Measurements from ENCODE around the gene LHFPL2. TPM values are rescaled to one million over a fixed set of nuclear protein-coding genes. Genes with fewer than 3 reads are reported as not detected.

LHFPL2 gene
- total and polyA plus RNA-seq, 9 of the 15 experiments (the other 6 are each of a cell fraction or from before 2014, with no cell fraction given): 1.0 to 6.6 (median 4.6) TPM

- no peak for TF ChIP-seq CCAR2 (IDR thresholded peaks at IDR 0.05; ENCODE audit: low read depth, low read length)
- no peak for TF ChIP-seq TFAM (CRISPR knock-in tag; conservative IDR thresholded peaks at IDR 0.05)
- TF ChIP-seq PML (IDR thresholded peaks at IDR 0.05; ENCODE audit: low read length): no peak
- no peak for TF ChIP-seq SUPT5H (IDR thresholded peaks at IDR 0.05)
- peak; percentile 45; the same call in 1 of the 2 replicates for TF ChIP-seq DPF2 (IDR thresholded peaks at IDR 0.05)
- TF ChIP-seq NCOA2 (IDR thresholded peaks at IDR 0.05; ENCODE audit: partially characterized antibody in 2 of 2): no peak
- TF ChIP-seq ZKSCAN3 (CRISPR knock-in tag; IDR thresholded peaks at IDR 0.05): no peak
- 0 out of 2 replicates have a peak, but pooled peaks have one; percentile 7 for TF ChIP-seq CBFA2T3 (IDR thresholded peaks at IDR 0.05)
- no peak for TF ChIP-seq ESRRA (IDR thresholded peaks at IDR 0.05; ENCODE audit: borderline replicate concordance, low read depth)
- no peak for TF ChIP-seq CEBPB (tag; IDR thresholded peaks at IDR 0.05)
- TF ChIP-seq ZEB2 (IDR thresholded peaks at IDR 0.05): no peak
- TF ChIP-seq BMI1 (IDR thresholded peaks at IDR 0.05; ENCODE audit: low read length): no peak
- no peak for TF ChIP-seq TFAP4 (CRISPR knock-in tag; IDR thresholded peaks at IDR 0.05; ENCODE audit: borderline replicate concordance)
- TF ChIP-seq SMARCE1 (IDR thresholded peaks at IDR 0.05): peak; percentile 57; the same call in 1 of the 2 replicates
- TF ChIP-seq ASH1L (IDR thresholded peaks at IDR 0.05; ENCODE audit: borderline replicate concordance, low read depth, partially characterized antibody): no peak
- 0 out of 2 replicates have a peak, but pooled peaks have one; percentile 21 for TF ChIP-seq MYBL2 (IDR thresholded peaks at IDR 0.05; ENCODE audit: low read depth)
- no peak for TF ChIP-seq MYBL2 (CRISPR knock-in tag; IDR thresholded peaks at IDR 0.05; ENCODE audit: borderline replicate concordance)
- no peak for TF ChIP-seq SMARCB1 (IDR thresholded peaks at IDR 0.05; ENCODE audit: insufficient read length, low read depth)
These were observed 81.7 kb downstream of the LHFPL2 start (continued) for GRCh38 chr5:78566747-78567425.

All from K562 (cell line).